HG03060 (cell line): ENCODE data around the gene CLEC16A.

Source experiments
- ATAC-seq: cut with Tn5 transposase; IDR thresholded peaks from one replicate; pipeline ENCODE4 v1.9.1; 2021; ENCODE audit warnings: low read depth, moderate number of reproducible peaks; ENCODE audit not compliant: unreplicated experiment

Gene CLEC16A, protein sequence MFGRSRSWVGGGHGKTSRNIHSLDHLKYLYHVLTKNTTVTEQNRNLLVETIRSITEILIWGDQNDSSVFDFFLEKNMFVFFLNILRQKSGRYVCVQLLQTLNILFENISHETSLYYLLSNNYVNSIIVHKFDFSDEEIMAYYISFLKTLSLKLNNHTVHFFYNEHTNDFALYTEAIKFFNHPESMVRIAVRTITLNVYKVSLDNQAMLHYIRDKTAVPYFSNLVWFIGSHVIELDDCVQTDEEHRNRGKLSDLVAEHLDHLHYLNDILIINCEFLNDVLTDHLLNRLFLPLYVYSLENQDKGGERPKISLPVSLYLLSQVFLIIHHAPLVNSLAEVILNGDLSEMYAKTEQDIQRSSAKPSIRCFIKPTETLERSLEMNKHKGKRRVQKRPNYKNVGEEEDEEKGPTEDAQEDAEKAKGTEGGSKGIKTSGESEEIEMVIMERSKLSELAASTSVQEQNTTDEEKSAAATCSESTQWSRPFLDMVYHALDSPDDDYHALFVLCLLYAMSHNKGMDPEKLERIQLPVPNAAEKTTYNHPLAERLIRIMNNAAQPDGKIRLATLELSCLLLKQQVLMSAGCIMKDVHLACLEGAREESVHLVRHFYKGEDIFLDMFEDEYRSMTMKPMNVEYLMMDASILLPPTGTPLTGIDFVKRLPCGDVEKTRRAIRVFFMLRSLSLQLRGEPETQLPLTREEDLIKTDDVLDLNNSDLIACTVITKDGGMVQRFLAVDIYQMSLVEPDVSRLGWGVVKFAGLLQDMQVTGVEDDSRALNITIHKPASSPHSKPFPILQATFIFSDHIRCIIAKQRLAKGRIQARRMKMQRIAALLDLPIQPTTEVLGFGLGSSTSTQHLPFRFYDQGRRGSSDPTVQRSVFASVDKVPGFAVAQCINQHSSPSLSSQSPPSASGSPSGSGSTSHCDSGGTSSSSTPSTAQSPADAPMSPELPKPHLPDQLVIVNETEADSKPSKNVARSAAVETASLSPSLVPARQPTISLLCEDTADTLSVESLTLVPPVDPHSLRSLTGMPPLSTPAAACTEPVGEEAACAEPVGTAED

DNA sequence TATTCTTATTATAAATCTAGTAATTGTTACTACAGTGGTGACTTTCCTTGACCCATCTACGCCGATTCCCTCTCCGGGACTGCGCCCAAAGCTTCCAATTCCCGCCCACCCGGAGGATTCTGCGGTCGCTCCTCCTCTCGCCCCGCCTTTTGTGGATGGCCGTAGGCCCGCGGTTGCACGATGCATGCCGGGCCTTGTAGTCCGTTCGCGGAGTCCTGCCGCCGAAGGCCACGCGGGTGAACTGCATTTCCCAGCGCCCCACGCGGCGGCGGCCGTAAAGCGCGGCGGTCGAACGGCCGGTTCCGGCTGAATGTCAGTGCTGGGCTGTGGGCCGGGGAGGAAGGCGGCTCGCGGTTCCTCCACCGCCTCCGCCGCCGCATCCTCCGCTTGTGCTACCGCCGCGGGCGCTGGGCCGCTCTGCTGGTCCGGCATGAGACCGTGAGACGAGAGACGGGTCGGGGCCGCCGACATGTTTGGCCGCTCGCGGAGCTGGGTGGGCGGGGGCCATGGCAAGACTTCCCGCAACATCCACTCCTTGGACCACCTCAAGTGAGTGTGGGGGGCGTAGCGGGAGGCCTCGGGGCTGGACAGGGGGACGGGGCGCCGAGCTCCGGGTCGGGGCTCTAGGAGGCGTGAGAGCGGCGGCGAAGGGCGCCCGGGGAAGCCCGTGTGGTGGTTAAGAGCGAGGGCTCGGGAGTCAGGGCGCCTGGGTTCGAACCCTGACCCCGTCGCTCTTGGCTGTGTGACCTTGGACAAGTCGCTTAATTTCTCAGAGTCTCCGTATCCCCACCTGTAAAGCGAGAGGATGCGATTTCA, at the start of gene CLEC16A:
Gene CLEC16A (plus strand): TSS at position 316 of the 816 bp plus-strand sequence. CDS start 154 bp downstream, at position 470.
- peak; percentile 64 for ATAC-seq

DNA sequence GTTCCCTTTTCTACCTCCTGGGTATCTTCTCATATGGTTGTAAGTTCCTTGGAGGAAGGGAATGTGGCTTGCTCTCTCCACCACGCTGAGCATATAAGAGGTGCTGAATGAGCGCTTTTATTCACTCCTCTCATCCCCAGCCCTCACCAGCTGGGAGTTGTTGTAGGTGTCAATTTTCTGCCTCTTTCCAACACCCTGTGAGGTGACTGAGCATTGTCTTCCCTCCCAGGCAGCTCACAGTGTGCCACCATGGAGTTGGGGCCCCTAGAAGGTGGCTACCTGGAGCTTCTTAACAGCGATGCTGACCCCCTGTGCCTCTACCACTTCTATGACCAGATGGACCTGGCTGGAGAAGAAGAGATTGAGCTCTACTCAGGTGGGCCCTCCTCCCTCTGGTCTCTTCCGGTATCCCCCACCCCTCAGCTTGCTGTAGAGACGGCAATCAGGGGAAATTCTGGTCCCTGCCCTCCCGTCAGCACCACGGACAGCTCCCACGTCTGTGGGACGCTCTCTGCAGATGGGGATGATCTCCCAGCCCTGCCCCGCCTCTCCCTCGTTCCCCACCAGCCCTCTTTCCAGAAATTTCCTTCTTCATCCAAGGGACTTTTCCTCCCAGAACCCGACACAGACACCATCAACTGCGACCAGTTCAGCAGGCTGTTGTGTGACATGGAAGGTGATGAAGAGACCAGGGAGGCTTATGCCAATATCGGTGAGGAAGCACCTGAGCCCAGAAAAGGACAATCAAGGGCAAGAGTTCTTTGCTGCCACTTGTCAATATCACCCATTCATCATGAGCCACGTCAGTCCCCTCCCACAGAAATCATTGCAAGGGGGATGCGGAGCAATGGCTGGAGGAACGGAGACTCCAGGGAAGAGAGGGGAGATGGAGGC, 49.1 kb upstream of the CLEC16A start:
- no peak for ATAC-seq

DNA sequence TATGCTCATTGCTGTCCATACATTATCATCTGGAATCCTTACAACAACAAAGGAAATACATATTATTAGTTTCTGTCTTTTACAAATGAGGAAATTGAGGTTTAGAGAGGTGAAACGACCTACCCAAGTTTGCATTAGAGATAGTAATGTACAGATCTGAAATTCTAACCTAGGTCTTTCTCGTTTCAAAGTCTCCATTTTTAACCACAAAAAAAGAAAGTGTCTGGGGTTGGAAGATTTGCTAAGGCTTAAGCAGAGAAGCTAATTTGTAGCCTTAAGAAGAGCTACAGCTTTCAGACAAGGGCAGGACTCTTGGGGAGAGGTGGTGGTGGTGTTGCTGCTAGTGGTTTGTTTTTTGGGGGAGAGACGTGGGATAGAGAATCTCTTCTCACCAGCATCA, 48.2 kb upstream of the CLEC16A start:
- ATAC-seq = no peak

DNA sequence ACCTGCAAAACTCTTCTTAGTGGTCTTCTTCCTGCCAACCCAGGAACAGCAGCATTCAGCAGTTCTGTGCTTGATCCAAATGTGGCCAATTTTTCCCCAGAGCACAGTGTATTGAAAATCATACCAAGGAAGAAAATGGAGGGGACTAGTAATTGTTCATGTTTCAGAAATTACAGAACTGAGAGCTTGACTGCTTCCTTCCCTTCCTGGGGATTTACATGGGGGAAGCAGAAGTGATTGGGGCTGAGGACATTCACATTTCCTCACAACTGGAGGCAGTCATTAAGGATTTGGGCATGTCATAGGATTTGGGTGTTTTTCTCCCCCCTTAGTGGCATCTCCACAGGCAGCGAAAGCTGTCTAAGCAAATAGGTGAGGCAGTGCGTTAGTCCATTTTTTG, 47.6 kb upstream of the CLEC16A start:
- ATAC-seq = no peak

DNA sequence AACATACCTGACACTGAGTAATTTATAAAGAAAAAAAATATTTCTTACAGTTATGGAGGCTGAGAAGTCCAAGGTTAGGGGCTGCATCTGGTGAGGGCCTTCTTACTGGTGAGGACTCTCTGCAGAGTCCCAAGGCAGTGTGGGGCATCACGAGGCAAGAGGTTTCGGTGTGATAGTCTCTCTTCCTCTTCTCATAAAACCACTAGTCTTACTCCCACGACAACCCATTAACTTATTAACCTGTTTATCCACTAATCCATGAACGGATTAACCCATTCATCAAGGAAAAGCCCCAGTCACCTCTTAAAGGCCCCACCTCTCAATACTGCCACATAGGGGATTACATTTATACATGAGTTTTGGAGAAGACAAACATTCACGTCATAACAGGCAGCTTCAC, 47.2 kb upstream of the CLEC16A start:
- ATAC-seq = no peak

DNA sequence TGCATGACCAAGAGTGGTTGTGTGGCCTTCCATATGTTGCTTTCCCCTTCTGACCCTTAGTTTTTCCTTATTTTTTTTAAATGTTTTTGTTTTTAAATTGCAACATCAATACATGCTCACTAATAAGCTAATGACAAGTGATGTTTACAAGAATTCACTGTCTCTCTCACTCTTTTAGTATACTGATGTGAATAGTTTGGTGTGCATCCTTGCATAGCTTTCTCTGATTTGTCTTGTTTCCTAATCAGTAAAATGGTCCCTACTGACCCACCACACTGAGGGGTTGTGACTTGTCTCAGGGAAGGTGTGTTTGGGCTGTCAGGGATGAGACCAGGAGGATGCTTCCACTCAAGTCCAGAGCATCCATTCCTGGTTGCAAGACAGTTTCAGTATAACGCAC, 41.4 kb upstream of the CLEC16A start:
- no peak for ATAC-seq

DNA sequence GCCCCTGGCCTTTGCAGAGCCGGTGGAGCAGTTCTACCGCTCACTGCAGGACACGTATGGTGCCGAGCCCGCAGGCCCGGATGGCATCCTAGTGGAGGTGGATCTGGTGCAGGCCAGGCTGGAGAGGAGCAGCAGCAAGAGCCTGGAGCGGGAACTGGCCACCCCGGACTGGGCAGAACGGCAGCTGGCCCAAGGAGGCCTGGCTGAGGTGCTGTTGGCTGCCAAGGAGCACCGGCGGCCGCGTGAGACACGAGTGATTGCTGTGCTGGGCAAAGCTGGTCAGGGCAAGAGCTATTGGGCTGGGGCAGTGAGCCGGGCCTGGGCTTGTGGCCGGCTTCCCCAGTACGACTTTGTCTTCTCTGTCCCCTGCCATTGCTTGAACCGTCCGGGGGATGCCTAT, 37.9 kb upstream of the CLEC16A start:
- ATAC-seq = no peak

DNA sequence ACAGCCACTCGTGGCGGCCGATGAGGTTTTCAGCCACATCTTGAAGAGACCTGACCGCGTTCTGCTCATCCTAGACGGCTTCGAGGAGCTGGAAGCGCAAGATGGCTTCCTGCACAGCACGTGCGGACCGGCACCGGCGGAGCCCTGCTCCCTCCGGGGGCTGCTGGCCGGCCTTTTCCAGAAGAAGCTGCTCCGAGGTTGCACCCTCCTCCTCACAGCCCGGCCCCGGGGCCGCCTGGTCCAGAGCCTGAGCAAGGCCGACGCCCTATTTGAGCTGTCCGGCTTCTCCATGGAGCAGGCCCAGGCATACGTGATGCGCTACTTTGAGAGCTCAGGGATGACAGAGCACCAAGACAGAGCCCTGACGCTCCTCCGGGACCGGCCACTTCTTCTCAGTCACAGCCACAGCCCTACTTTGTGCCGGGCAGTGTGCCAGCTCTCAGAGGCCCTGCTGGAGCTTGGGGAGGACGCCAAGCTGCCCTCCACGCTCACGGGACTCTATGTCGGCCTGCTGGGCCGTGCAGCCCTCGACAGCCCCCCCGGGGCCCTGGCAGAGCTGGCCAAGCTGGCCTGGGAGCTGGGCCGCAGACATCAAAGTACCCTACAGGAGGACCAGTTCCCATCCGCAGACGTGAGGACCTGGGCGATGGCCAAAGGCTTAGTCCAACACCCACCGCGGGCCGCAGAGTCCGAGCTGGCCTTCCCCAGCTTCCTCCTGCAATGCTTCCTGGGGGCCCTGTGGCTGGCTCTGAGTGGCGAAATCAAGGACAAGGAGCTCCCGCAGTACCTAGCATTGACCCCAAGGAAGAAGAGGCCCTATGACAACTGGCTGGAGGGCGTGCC, 37.2 kb upstream of the CLEC16A start:
- ATAC-seq = no peak

DNA sequence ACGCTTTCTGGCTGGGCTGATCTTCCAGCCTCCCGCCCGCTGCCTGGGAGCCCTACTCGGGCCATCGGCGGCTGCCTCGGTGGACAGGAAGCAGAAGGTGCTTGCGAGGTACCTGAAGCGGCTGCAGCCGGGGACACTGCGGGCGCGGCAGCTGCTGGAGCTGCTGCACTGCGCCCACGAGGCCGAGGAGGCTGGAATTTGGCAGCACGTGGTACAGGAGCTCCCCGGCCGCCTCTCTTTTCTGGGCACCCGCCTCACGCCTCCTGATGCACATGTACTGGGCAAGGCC, 36.7 kb upstream of the CLEC16A start:
- ATAC-seq = no peak

DNA sequence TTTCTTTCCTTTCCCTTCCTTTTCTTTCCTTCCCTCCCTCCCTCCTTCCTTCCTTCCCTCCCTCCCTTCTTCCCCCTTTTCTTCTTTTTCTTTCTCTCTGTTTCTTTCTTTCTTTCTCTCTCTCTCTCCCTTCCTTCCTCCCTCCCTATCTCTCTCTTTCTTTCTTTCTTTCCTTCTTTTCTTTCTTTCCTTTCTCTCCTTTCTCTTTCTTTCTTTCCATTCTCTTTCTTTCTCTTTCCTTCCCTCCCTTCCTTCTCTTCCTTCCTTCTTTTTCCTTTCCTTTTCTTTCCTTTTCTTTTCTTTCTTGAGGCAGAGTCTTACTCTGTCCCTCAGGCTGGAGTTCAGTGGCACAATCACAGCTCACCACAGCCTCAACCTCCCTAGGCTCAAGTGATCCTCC, 33.1 kb upstream of the CLEC16A start:
- no peak for ATAC-seq

DNA sequence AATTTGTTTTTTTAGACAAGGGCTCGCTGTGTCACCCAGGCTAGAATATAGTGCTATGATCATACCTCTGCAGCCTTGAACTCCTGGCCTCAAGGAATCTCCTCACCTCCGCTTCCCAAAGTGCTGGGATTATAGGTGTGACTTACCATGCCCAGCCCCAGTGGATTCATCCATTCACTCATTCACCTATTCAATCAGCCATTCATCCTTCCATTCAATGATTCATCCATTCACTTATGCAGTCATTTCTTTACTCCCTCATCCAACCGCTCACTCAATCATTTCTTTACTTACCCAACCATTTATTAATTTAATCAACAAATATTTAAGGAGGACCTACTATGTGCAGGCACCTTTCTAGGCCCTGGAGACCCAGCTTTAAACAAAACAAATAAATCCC, 27.8 kb upstream of the CLEC16A start:
- ATAC-seq = no peak

DNA sequence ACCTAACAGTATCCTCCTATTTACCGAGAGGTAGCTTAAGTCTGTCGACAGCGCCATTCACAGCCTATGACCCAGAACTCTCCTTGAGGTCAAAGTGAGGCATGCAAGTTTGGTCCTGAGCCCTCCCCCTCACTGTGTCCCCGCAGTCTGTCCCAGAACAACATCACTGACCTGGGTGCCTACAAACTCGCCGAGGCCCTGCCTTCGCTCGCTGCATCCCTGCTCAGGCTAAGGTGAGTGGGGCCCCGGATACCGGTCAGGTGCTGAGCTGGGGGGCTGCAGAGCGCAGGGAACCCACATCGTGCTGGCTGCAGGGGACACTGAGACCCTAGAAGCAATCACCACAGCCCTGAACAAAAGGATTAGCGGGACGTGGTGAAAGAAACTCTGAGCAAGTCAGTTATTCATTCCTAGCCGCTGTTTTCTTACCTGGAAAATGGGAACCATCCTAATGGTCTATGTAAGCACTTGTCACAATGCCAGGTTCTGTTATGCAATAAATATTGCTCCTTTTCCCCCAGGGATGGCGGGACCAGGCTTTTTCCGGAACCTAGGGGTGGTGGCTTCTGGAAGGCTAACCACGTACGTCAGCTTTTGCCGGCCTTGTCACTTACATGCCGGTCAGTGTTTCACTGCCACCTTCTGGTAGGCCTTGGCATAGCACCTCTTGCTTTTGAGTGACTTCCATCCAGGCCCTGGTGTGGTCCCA, 25.9 kb upstream of the CLEC16A start:
- no peak for ATAC-seq

DNA sequence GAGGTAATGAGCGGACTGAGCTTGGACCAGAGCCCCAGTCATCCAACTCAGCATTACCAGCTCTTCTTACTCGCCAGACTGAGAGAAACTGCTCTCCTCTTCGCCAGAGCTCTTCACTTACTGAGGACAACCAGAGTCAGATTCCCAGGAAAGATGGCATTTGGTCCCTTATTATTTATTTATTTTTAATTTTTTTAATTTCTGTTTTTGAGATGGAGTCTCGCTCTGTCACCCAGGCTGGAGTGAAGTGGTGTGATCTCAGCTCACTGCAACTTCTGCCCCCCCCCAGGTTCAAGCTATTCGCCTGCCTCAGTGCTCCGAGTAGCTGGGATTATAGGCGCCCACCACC, 25.4 kb upstream of the CLEC16A start:
- no peak for ATAC-seq

DNA sequence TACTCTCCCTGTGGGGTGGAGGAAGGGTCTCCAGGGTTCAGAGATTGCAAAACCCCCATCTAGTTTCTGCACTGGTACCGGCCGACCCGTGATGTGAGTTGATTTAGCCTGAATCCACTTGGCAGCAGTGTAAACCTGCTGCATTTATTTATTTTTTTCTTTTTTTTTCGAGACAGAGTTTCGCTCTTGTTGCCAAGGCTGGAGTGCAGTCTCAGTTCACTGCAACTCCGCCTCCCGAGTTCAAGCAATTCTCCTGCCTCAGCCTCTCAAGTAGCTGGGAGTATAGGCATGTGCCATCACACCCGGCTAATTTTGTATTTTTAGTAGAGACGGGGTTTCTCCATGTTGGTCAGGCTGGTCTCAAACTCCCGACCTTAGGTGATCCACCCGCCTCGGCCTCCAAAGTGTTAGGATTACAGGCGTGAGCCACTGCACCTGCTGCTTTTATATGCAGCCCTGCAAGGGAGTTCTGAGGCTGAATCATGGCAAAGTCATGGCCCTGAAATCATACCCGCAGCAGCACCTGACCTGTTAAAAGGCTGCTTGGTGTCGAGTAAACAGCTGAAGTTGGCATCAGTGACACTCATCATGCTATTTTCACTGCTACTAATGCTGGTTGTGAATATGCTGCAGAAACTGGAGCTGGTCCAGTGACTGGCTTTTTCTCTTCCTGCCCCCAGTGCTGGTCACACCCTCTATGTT, 23.5 kb upstream of the CLEC16A start:
- no peak for ATAC-seq

DNA sequence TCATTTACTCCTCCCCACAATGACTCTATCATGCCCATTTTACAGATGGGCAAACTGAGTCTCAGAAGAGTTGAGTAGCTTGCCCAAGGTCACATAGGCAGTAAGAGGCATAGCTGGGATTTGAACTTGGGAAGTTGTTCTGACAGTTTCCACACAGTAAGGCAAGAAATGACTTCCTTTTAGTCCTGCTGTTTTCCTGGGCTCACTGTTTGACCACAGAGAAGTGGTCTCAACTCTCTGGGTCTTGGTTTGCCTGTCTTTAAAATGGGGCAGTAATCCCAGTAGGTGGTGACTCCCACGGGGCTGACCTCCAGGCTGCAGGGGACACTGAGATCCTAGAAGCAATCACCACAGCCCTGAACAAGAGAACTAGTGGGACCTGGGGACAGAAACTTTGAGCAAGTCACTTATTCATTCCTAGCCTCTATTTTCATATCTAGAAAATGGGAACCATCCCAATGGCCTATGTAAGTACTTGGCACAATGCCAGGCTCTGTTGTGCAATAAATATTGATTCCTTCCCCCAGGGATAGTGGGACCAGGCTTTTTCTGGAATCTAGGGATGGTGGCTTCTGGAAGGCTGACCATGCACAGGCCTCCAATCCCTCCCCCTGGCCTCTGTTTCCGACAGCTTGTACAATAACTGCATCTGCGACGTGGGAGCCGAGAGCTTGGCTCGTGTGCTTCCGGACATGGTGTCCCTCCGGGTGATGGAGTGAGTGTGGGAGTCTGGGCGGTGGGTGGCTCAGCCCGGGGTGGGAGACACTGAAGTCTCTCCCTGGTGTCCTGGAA, 22.6 kb upstream of the CLEC16A start:
- no peak for ATAC-seq

DNA sequence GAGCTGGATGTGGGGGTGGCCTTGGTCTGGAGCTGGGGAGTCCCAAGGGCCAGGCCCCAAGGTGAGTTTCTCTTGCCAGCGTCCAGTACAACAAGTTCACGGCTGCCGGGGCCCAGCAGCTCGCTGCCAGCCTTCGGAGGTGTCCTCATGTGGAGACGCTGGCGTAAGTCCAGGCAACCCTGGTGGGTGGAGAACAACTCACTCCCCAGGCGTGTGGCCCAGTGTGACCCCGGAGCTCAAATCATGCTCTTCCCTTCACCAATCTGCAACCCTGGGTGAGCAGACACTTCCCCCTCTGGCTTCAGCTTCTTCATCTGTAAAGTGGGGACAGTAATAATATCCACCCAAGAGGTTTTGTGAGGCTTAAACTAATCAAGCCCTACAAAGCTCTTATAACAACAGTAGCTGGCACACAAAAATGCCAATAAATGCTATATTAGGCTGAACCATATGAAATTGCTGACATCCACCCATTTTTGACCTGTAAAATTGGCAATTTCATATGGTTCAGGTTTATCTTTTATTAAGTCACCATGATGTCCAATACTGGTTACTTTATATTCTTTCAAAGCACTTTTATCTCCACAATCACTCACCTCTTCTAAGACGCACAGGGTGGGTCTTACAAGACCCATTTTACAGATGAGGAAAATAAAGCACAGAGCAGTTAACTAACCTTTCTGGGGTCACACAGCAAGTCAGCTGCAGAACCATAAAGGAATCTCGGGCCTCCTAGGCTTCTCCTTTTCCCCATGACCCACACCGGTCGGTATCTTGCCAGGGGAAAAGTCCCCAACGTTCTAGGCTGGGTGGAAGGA, 21.8 kb upstream of the CLEC16A start:
- no peak for ATAC-seq
